Common myeloid progenitor, CD34-positive (primary cell): Measurements from ENCODE around the gene CD70.
"Not testable (repeated sequence)": the region's sequence is repeated elsewhere in the genome, so short reads cannot be mapped to it uniquely, and the experiment has no call there.

ENCODE experiments used
- CTCF ChIA-PET: fragments of 350-600 bp; sonication (Branson Sonifier 250); formaldehyde crosslinking; loops from one replicate; lab custom pipeline; 2021; ENCODE audit warnings: antibody characterized with exemption; lab: Charles Lee
- POLR2A ChIA-PET: fragments of 350-600 bp; sonication (Branson Sonifier 250); formaldehyde crosslinking; loops from one replicate; lab custom pipeline; 2021; ENCODE audit warnings: antibody characterized with exemption; lab: Charles Lee
- DNase-seq, 3 donors: peaks; one replicate each; pipeline versions ENCODE4 v3.0.0 to v3.0.0-alpha.2; 2013
- H3K27ac ChIP-seq, 2 experiments: 1 replicate in 1 of 2; 2 replicates in 1 of 2; pipeline ENCODE4 v1.7.0; 2013; ENCODE audit warnings: inconsistent platforms in 2 of 2, low read length in 2 of 2, mild to moderate bottlenecking in 2 of 2, low read depth in 1 of 2, moderate library complexity in 1 of 2; ENCODE audit not compliant: severe bottlenecking in 2 of 2, insufficient read depth in 1 of 2, poor library complexity in 1 of 2
- H3K27me3 ChIP-seq, 5 experiments: replicated peaks in 2 of 5; 1 replicate in 3 of 5; 2 replicates in 2 of 5; pipeline versions ENCODE4 v1.6.1 to v1.7.0; 2013; ENCODE audit warnings: low read length in 4 of 5, mild to moderate bottlenecking in 2 of 5, moderate library complexity in 2 of 5, inconsistent platforms in 1 of 5; ENCODE audit not compliant: insufficient read depth in 5 of 5, control insufficient read depth in 4 of 5
- H3K36me3 ChIP-seq, 4 experiments: 1 replicate in 2 of 4; 2 replicates in 2 of 4; pipeline versions ENCODE4 v1.6.1 to v1.7.0; 2013; ENCODE audit warnings: low read length in 3 of 4, control low read depth in 1 of 4, mild to moderate bottlenecking in 1 of 4; ENCODE audit not compliant: control insufficient read depth in 4 of 4, insufficient read depth in 4 of 4
- H3K4me1 ChIP-seq, 4 experiments: 1 replicate in 3 of 4; 2 replicates in 1 of 4; pipeline versions ENCODE4 v1.6.1 to v1.7.1; 2013; ENCODE audit warnings: low read length in 3 of 4, mild to moderate bottlenecking in 3 of 4, control low read depth in 1 of 4, inconsistent platforms in 1 of 4, moderate library complexity in 1 of 4; ENCODE audit not compliant: control insufficient read depth in 4 of 4, insufficient read depth in 4 of 4; ENCODE audit errors: control extremely low read depth in 1 of 4
- H3K4me3 ChIP-seq, 7 experiments: 1 replicate in 4 of 7; 2 replicates in 3 of 7; pipeline versions ENCODE4 v1.5.1 to v1.7.0; 2013; ENCODE audit warnings: mild to moderate bottlenecking in 7 of 7, low read length in 6 of 7, moderate library complexity in 6 of 7, inconsistent platforms in 2 of 7, low read depth in 2 of 7, control low read depth in 1 of 7; ENCODE audit not compliant: insufficient read depth in 4 of 7, control insufficient read depth in 1 of 7; ENCODE audit errors: extremely low read depth in 1 of 7
- H3K9me3 ChIP-seq, 5 experiments: 1 replicate in 4 of 5; 2 replicates in 1 of 5; pipeline versions ENCODE4 v1.6.1 to v1.7.1; 2013; ENCODE audit warnings: low read length in 4 of 5, mild to moderate bottlenecking in 2 of 5, inconsistent platforms in 1 of 5, low read depth in 1 of 5, moderate library complexity in 1 of 5; ENCODE audit not compliant: control insufficient read depth in 4 of 5, insufficient read depth in 2 of 5; ENCODE audit errors: control extremely low read depth in 1 of 5
- WGBS: methylation state at CpG from one replicate; pipeline ENCODE4 v1.1.5; 2013; ENCODE audit not compliant: insufficient coverage; 5-methylcytosine and 5-hydroxymethylcytosine counted together

The CD70 gene

GRCh38 chr19:6556480-6557195, 34.3 kb downstream of the CD70 start:
- peak overlapping the region in 1 of 7 experiments; percentile 23 for H3K4me3 ChIP-seq
- CTCF ChIA-PET = interaction anchor here (0.6 to 1.4 kb wide), 3 partner anchors 30 to 181 kb away, joined by 3 to 4 read pairs (median 3); partner anchors contain the start of gene GPR108
- DNase-seq = peak in 2 of 3 donors; percentile 22 to 44
- no peaks in the 10 kb centered on the region for H3K27me3 ChIP-seq
- peaks cover 0 to 18% (median 12%) of the 10 kb centered on the region in 4 experiments for H3K4me1 ChIP-seq
- WGBS = 58% methylated on average over 3 of the region's 11 CpGs
- no peaks in the 10 kb centered on the region for H3K36me3 ChIP-seq
- H3K27ac ChIP-seq = no peak overlapping the region
- H3K9me3 ChIP-seq = peaks cover 0 to under 1% (median 0%) of the 10 kb centered on the region in 5 experiments
- POLR2A ChIA-PET = no interaction called here

- Histone ChIP-seq H3K36me3 (no peaks in the 10 kb centered on the region), H3K9me3 (peaks cover 0 to 5% (median 0%) of the 10 kb centered on the region in 5 experiments), H3K27me3 (no peaks in the 10 kb centered on the region), H3K4me3 (no peak overlapping the region), H3K27ac (no peak overlapping the region), H3K4me1 (peaks cover 0 to 22% (median 14%) of the 10 kb centered on the region in 4 experiments)
- DNase-seq = no peak
- WGBS = 56% methylated on average over 2 of the region's 2 CpGs
- CTCF ChIA-PET = interaction anchor here (1.1 to 1.4 kb wide), 2 partner anchors 31 to 181 kb away, joined by 3 to 4 read pairs; partner anchors contain the start of gene GPR108
- POLR2A ChIA-PET = no interaction called here
These were observed 34.9 kb downstream of the CD70 start for GRCh38 chr19:6556043-6556449.

GRCh38 chr19:6551607-6552450, 39.1 kb downstream of the CD70 start:
- Histone ChIP-seq H3K4me3 (peak overlapping the region in 2 of 7 experiments; percentile 36 to 57), H3K27ac (no peak overlapping the region), H3K36me3 (no peaks in the 10 kb centered on the region), H3K9me3 (peaks cover 0 to 5% (median 0%) of the 10 kb centered on the region in 5 experiments), H3K27me3 (no peaks in the 10 kb centered on the region), H3K4me1 (peaks cover 0 to 20% (median 15%) of the 10 kb centered on the region in 4 experiments)
- CTCF ChIA-PET = interaction anchor here (0.8 to 4.6 kb wide), 12 partner anchors 12 to 184 kb away, joined by 3 to 21 read pairs (median 3); partner anchors contain the start of gene TNFSF9
- WGBS = 25% methylated on average over 25 of the region's 28 CpGs
- peak; percentile 64 to 86 (median 80) for DNase-seq
- POLR2A ChIA-PET = interaction anchor here (1.2 kb wide), 1 partner anchor 16 kb away, joined by 3 read pairs; no protein-coding TSS in a partner anchor

- H3K4me1 ChIP-seq = peaks cover 0 to 13% (median 10%) of the 10 kb centered on the region in 4 experiments
- no peaks in the 10 kb centered on the region for H3K27me3 ChIP-seq
- 100% methylated on average over 3 of the region's 3 CpGs for WGBS
- H3K9me3 ChIP-seq = peaks cover 0 to 5% (median 0%) of the 10 kb centered on the region in 5 experiments
- CTCF ChIA-PET = interaction anchor here (1.0 to 4.6 kb wide), 4 partner anchors 11 to 185 kb away, joined by 4 to 21 read pairs (median 4); no protein-coding TSS in a partner anchor
- H3K36me3 ChIP-seq = no peaks in the 10 kb centered on the region
- H3K27ac ChIP-seq = no peak overlapping the region
- POLR2A ChIA-PET = interaction anchor here (1.2 kb wide), 1 partner anchor 16 kb away, joined by 3 read pairs; no protein-coding TSS in a partner anchor
- no peak overlapping the region for H3K4me3 ChIP-seq
- no peak for DNase-seq
These were observed 39.9 kb downstream of the CD70 start for GRCh38 chr19:6551091-6551490.

GRCh38 chr19:6550679-6551078, 40.3 kb downstream of the CD70 start:
- WGBS = 96% methylated on average over 4 of the region's 6 CpGs
- H3K4me1 ChIP-seq = peaks cover 0 to 13% (median 10%) of the 10 kb centered on the region in 4 experiments
- H3K4me3 ChIP-seq, H3K9me3 ChIP-seq, H3K27me3 ChIP-seq, H3K27ac ChIP-seq, H3K36me3 ChIP-seq, DNase-seq: not testable (repeated sequence)
- CTCF ChIA-PET = interaction anchor here (0.7 to 4.6 kb wide), 3 partner anchors 11 to 175 kb away, joined by 3 to 21 read pairs (median 4); no protein-coding TSS in a partner anchor
- POLR2A ChIA-PET = interaction anchor here (1.2 kb wide), 1 partner anchor 15 kb away, joined by 3 read pairs; no protein-coding TSS in a partner anchor

- Histone ChIP-seq H3K27ac (no peak overlapping the region), H3K36me3 (no peaks in the 10 kb centered on the region), H3K4me1 (peaks cover 0 to 2% (median 0%) of the 10 kb centered on the region in 4 experiments), H3K9me3 (no peaks in the 10 kb centered on the region), H3K4me3 (no peak overlapping the region), H3K27me3 (peaks cover 0 to 4% (median 0%) of the 10 kb centered on the region in 5 experiments)
- CTCF ChIA-PET = no interaction called here
- POLR2A ChIA-PET = interaction anchor here (0.6 kb wide), 1 partner anchor 263 kb away, joined by 4 read pairs; no protein-coding TSS in a partner anchor
- 84% methylated on average over 7 of the region's 11 CpGs for WGBS
- no peak for DNase-seq
These were observed 47.0 kb downstream of the CD70 start for GRCh38 chr19:6543866-6544347.
